C4-2B (cell line): ENCODE data around the gene KCNE1.

ENCODE experiments used
- ZFX ChIP-seq: fragments of 450-650 bp; IDR thresholded peaks from 2 replicates; pipeline ENCODE4 v1.6.1; 2017
- TF ChIP-seq, protein P1 (sequence below): fragments of 450-650 bp; conservative IDR thresholded peaks from 2 replicates; pipeline ENCODE4 v1.5.1; 2017; ENCODE audit warnings: mild to moderate bottlenecking

DNA sequence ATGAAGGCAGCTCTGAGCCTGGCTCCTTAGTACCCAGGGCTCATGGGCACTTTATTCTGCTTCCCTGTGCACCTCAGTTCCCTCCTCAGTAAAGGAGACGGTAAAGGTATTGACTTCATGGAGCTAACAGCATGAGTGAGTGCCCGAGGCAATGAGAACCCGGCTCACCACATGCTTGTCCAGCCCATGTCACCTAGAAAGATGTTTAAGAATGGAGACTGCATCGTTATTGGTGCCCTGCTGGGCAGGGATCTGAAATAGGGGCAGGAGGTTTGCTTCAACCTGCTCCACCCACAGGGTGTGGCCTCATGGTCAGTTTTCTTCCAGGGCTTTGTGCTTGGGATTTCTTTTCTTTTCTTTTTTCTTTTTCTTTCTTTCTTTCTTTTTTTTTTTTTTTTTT, 7.0 kb upstream of the KCNE1 start:
- TF ChIP-seq, protein P1, sequence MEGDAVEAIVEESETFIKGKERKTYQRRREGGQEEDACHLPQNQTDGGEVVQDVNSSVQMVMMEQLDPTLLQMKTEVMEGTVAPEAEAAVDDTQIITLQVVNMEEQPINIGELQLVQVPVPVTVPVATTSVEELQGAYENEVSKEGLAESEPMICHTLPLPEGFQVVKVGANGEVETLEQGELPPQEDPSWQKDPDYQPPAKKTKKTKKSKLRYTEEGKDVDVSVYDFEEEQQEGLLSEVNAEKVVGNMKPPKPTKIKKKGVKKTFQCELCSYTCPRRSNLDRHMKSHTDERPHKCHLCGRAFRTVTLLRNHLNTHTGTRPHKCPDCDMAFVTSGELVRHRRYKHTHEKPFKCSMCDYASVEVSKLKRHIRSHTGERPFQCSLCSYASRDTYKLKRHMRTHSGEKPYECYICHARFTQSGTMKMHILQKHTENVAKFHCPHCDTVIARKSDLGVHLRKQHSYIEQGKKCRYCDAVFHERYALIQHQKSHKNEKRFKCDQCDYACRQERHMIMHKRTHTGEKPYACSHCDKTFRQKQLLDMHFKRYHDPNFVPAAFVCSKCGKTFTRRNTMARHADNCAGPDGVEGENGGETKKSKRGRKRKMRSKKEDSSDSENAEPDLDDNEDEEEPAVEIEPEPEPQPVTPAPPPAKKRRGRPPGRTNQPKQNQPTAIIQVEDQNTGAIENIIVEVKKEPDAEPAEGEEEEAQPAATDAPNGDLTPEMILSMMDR, result no peak
- no peak for TF ChIP-seq ZFX
